ENCODE measurements around the gene CXCL5.

CXCL5 gene

DNA sequence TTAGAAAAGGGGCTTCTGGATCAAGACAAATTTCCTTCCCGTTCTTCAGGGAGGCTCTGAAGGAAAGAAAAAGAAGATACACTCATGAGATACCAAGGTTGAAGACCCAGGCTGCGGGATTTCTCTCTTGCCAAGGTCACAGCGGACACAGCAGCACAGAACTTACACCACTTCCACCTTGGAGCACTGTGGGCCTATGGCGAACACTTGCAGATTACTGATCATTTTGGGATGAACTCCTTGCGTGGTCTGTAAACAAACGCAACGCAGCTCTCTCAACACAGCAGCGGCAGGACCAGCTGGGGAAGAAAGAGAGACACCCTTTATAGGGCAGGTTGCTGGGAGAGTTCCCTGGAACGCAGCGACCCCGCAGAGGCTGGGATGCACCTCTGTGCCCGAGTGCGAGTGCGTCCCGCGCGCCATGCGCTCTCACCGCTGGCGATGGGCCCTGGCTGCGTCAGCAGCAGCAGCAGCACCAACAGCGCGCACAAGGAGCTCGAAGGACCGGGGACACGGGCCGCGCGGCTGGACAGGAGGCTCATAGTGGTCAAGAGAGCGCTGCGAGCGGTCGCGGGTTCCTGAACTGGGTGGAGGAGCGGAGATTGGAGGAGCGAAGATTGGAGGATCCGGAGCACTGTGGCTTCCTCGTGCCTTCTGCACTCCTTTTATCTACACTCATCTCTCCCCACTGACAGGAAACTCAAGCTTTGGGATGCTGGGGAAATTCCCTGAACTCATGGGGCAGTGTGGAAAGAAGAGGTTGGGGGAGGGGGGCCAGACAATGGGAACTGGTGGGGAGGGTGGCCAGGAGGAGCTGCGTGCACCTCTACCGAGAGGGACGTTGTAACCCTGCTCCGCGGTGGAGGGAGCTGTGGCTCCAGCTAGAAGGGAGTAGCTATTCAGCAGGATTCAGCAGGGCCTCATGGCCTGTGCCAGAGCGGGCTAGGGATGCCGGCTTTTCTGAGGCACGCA, at the start of gene CXCL5:
Gene CXCL5, minus strand, starts transcription at position 638 of the 972 bp plus-strand sequence. Its CDS starts 96 bp downstream, at position 542.
- DNase-seq: no peak

- DNase-seq: no peak
These were observed 48.7 kb upstream of the CXCL5 start for GRCh38 chr4:74047152-74047551.

DNA sequence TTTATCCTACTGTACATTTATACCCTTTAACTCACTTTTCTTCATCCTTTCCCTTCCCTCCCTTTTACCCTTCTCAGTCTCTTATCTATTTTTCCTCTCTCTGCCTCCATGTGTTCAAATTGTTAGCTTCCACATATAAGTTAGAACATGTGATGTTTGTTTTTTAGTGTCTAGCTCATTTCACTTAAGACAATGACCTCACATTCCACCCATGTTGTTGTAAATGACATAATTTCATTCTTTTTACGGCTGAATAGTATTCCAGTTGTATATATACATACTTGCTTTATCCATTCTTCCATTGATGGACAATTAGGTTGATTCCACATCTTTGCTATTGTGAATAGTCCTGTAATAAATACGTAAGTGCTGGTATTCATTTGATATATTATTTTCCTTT, 47.3 kb upstream of the CXCL5 start:
- no peak for DNase-seq

- no peak for DNase-seq
These were observed 46.8 kb upstream of the CXCL5 start for GRCh38 chr4:74045247-74045646.

GRCh38 chr4:74044677-74045076, 46.2 kb upstream of the CXCL5 start:
- no peak for DNase-seq

- DNase-seq: no peak
These were observed 44.2 kb upstream of the CXCL5 start for GRCh38 chr4:74042681-74043080.

DNA sequence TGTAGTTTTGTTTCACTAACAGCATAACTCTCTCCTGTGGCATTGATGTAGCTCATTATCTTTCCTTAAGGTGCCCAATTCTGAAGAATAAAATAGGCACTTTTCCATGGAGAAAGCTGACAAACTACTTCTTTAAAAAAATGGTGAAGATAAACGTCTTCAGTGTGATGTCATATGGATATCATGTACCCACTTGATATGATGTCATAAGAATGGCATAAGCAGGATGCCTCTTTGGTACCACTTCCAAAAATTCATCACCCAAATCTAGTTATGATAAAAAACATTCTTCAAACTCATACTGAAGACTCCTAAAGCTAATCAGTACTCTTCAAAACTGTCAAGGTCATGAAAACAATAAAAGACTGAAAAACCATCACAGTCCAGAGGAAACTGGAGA, 42.9 kb upstream of the CXCL5 start:
- no peak for DNase-seq

DNA sequence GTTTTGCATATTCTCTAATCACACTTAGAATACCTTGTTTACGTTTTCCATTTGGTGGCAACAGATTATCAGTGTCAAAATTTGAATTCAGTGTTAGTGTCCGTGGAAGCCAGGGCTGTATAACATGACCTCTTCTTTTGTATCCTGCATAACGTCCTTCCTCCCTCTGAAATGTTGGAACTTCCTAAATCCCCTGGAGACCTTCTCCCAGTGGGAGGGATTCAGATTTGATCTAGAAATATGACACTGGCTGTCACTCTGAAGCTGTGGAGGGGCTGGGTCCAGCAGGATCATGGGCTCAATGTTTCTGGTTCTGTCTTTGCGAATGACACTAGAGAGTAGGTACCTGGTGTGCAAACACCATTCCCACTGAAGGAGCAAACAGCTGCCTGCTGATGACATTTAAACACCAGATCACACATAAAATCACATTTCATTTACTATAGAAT, 40.9 kb upstream of the CXCL5 start:
- no peak for DNase-seq

DNA sequence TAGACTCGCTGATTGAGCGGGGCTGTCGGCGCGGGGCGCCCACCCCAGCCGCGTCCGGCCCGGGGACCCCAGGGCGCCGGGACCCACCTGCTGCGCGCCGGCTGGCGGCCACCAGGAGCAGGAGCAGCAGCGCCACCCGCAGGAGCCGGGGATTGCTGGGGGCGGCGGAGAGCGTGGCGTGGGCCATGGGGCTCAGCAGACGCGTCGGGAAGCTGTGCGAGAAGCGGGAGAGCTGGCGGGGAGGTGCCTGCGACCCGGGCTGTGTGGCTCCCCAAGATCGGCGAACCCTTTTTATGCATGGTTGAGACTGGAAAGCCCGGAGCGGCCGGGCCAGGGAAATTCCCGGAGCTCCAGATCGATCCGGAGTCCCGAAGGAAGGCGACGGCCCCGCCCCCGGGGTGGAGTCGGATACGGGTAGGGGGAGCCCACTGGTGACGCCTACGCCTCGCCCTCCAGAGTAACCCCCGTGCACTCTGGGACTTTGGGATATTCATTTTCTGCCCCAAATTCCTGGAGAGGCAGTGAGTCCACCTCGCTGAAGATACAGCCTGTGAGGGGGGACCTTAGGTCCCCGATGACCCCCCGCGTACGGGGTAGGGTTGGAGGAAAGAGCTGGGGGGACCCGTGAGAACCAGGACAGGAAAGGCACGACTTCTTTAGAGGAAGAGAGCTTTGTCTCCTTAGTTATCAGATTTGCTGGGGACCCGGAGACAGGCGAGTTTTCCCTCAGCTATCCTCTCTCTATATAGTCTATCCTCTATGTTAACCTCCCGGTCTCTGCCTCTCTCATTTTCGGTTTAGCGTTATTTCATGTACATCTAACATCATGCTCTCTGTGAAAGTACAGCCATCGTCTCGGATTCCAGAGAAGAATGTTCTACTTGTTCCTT, 40.2 kb upstream of the CXCL5 start, which contains the start of gene CXCL3:
Gene CXCL3, minus strand, starts transcription at position 265 of the 890 bp plus-strand sequence. Its CDS starts 78 bp downstream, at position 187.
- no peak for DNase-seq

- DNase-seq: no peak
These were observed 39.6 kb upstream of the CXCL5 start for GRCh38 chr4:74038086-74038424.

DNA sequence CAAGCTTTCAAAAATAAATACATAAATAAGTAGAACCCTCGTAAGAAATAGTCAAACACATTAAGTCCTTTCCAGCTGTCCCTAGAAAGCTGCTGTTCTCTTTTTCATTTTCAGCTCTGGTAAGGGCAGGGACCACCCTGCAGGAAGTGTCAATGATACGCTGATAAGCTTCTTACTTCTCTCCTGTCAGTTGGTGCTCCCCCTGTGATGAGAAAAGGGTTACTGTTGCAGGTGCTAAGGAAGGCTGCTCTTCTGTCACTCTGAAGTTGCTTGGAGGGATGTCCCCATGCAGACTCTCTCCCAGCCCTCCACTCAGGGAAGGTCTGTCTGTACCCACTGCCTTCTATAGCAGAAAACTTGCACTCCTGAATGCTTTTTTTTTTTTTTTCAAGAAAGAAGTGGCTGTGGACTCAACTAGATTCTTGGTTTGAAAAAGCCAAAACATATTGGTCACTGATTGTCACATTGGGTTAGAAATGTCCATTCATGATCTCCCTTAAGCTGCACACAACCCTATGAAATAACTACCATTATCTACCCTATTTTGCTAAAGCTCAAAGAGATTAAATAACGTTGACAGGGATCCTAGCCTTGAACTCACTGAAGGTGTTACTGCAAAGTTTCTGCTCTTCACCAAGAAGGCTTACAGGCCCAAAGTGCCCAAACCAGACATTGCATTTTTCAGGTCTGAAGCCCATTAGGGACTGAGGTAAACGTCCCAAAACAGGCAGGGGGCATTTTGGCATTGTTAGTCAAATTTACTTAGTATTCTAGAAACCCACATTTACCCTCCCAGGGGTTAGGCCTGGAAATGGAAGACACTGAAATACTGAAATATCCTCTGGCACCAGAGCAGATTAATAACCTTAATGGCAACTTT, 38.8 kb upstream of the CXCL5 start:
- no peak for DNase-seq

- DNase-seq: no peak
These were observed 35.3 kb upstream of the CXCL5 start for GRCh38 chr4:74033739-74034138.

DNA sequence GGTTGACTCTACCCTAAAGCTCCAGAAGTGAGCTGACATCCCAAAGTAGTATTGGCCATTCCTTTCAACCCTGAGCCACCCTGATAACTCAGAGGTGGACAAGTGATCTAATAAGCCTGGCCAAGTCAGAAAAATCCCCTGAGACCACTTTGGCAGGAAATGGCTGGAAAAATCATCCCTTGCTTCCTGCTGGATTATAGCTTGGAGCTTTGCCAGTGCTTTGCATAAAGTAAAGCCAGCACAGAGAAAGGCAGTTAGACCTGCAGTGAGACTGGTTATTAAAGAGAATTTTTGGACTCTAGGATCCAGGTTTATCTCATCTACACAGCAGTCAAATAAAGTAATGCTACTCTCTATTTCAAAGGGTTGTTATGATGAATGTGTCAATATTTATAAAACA, 33.6 kb upstream of the CXCL5 start:
- DNase-seq: no peak

DNA sequence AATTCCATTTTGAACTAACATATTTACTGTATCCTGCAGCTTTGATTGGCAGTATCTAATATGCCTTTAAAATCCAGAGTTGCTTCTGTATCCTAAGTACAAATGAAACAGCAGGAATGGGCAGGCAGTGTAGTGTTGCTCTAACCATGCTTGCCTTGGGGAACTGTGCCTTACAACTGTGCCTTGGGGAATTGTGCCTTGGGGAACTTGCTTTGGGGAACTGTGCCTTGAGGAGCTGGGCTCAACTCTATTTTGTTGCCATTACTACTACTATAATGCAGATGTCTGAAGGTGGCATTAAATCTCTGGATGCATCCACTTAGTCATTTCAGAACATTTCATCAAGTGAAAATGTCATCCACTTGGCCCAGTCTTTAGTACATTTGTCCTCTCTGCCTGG, 33.1 kb upstream of the CXCL5 start:
- no peak for DNase-seq

DNA sequence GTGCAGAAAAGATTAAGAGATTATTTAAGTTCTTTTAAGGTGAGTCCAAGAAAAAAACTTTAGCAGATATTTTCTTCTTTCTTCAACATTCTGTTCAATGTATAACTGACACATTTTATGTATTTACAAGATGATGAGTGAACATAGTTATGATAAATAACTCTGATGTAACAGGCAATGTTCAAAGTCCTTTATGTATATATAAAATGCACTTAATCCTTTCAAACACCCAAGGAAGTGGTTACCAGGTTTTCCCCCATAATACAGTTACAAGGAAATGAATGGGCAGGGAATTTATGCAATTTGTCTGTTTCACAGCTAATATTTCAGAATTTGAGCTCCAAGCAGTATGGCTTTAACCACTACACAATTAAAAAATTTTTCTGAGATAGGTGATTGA, 31.8 kb upstream of the CXCL5 start:
- DNase-seq: no peak

GRCh38 chr4:74028504-74028903, 30.0 kb upstream of the CXCL5 start:
- DNase-seq: no peak

DNA sequence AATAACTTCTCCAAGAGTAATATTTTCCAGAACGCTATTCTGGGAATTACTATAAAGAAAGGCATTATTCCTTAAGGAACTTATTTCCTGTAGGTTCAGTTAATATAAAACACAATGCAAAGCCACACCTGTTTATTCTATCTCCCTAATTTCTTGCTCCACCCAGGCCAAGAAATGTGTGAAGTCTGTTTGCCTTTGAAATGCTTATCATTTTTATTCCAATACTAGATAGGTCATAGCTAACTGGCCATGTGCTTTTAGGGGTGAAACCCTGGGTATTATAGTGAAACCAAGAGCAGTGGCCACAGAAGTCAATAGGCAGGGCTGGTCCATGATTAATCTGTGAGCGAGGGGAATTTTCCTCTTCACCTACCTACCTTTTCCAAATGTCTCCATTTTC, 25.2 kb upstream of the CXCL5 start:
- no peak for DNase-seq

DNA sequence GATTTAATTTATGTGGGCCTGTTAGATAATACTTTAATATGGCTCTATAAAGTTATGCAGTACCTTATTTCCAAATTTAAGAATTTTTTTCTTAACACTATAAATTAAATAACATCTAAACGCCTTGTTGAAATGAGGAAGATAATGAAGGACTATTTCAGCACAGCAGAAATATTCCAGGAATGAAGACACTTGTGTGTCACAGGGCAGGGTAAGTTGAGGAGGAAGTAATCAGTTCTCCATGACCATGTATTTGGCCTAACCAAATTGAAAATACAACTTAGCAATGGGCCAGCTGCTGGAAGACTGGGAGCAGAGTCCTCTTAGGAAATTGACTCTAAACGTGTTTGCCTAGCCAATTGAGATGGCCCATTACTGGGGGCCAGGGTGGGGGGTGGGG, 23.1 kb upstream of the CXCL5 start:
- DNase-seq: no peak

DNA sequence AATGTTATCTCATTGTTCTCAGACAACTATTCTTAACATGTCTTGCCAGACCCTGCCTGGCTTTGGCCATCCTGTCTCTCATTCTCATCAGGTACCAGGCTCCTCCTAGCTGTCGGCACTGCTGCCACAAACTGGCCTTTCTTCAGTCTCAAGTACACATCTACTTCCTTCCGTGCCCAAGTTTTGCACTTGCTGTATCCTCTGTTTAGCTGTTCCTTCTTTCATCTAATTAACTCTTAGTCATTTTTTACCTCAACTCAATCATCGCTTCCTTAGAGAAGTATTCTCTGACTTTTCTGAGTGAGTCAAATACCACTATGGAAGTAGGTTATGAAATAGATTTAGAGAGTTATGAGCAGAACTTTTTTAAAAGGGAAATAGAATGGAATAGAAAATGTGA, 20.3 kb upstream of the CXCL5 start:
- DNase-seq: no peak

DNA sequence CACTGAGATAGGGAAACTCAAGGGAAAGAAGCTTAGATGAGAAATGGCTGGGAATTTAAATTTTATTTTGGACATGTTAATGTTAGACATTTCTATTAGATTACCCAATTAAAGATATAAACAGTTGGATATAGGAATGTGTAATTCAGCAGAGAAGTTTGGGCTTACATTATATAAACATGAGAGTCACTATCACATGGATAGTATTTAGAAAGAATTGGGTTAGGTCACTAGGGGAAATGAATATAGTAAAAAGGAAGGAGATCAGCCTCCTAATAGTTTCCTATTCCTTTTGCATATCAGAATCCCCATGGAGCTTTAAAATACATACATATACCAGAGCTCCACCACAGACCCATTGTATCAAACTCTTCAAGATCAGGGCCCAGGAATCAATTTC, 19.6 kb upstream of the CXCL5 start:
- DNase-seq: no peak

DNA sequence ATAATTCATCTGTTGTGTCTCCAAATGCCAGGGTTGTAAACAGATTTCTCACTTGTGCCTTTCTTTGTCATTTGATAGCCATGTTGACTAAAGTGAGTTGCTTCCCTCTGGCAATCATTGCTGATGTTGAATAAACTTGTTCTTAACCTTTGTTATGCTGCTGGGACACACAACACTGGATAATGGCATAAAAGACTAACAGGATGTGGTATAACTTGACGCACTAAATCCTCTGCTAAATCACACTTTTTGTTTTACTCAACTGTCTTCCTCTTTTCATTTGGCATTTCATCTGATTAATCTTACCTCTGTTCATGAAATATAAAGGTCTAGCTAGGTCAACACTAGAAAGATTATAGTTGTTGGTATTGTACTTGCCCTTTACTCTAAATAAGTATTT, 17.6 kb upstream of the CXCL5 start:
- DNase-seq: no peak

DNA sequence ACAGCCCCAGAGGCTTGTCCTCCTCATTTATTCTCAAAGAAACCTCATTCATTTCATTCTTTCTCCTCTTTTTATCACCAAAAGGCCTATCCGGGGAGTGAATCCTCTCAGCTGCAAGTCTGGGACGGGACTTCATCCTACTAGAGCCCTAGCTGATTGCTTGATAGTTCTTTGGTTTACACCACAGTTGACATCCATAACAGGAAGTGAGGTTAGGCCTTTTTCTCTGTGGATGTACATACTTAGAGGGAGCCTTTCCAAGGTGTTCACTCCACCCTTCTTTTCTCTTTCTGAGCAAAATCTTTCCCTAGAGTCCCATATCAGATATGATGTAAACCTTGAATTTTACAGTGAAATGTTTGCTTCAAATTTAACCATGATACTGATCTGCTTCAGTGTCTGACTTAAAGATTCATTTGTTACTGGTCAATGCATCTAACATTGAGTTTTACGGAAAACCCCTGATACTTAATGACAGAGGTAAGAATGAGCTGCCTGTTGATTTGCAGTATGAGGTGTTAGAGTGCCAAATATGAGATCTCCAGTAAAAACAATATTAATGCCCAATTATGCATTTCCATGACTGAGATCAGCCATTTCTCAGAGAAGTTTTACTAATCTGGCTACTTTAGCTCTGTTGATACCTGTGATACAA, 16.8 kb upstream of the CXCL5 start:
- no peak for DNase-seq

Measured in NCI-H524 treated with DMSO at 0.1 percent for 48 hours (cell line).